ENCODE measurements around the gene JUP.

Gene JUP

DNA sequence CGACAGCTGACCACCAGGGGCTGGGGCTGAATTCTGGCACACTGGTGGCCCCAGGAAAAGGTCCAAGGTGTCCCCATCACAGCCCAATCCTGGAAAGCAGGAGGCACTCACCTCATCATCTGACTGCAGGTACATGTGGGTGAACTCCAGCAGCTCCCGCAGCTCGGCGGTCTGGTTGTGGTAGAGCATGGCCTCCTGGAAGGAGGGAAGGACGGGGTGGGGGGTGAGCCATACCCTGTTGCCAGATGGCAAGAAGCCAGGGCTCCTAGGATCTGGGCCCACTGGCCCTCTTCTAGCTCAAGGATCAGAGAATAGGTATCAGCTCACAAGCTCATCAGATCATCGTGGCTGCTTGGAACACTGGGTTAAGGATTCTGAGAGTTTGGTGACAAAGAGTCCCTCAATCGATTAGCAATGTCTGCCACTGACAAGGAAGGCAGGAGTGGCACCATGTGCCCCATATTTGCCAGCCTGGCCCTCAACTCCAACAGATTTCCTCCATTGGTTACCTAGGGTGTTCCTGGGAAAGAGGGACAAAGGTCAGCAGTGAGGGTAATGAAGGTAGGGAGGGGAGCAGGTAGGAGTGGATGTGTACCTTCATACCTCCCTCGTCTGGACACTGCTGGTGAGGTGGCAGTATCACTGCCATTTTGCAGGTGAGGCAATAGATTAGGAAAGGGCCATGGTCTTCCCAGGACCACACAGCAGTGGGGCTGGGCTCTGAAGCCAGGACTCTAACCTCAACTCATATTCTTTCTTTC, 20.4 kb upstream of the JUP start:
- no peak for DNase-seq

DNA sequence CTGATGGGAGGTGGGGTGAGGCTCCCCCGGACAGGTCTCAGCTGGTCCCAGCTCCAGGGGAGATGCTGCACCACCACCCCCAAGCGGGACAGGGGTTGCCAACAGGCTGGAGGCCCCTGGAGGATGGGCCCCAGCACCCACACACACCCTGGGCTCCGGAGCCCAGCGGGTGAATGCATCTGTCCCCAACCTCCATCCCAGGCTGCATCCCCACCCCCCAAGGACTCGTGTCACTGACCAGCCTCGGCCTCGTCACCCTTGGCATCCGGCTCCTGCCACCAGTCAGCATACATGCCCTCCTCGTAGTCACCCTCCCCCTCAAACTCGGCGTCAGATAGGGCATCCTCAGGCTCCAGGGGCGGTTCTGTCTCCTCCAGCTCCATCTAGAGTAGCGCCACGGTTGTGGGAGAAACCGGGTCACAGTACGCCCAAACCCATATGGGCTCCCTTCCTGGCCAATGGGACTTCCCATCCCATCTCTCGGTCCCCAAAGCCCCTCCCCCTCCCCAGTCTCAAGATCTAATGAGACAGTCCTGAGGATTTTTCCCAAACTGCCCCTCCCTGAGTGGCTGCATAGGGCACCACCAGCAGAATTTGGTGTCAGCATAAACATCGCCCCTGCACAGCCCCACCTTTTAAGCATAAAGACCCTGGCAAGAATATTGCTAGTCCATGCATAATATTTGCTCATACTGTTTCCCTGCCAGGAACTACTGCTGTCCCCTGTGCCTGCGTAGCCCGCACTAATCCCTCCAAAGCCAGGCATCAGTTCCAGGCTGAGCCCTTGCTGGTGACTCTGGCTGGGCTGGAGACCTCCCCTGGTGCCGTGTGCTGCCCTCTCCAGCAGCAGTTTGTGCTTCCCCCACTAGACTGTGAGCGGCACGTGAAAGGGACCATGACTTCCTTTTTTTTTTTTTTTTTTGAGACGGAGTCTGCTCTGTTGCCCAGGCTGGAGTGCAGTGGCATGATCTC, 16.8 kb upstream of the JUP start:
- no peak for DNase-seq

DNA sequence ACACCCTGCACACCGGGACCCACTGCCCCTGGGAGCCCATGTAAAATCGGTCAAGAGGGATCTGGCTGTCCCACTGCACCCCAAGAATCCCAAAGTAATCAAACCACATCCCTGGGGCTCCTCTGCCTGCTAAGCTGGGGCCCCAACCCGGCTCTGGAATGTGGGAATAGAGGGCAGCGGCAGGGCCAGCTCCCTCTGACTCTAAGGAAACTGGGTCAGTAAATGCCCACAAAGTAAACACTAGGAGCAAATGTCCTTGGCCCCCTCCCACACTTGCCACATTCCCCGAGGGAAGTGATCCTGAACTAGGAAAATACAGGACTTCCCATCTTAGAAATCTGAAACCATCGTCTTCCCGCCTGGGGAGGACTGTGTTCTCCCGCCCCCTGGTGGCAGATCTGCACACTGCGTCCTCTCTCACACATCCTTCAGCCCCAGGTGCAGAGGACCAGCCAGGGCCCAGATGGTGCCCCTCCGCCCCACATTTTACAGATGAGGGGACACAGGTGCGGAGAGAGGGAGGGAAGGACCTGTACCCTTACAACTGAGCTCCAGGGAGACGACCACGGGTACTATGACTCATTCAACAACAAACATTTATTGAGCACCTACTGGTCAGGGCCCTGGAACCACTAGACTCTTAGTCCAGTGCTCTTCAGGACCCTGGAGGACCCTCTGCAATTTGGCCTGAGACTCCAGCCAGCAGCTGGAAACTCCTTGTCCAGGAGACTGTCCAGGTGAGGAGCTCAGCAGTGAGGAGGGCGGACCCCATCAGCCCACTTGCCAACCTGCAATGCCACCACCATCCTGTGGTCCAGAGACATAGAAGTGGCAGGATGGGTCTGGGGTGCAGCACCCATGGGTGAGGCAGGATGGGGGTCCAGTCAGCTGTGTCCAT, 15.1 kb upstream of the JUP start:
- DNase-seq: peak; percentile 79

DNA sequence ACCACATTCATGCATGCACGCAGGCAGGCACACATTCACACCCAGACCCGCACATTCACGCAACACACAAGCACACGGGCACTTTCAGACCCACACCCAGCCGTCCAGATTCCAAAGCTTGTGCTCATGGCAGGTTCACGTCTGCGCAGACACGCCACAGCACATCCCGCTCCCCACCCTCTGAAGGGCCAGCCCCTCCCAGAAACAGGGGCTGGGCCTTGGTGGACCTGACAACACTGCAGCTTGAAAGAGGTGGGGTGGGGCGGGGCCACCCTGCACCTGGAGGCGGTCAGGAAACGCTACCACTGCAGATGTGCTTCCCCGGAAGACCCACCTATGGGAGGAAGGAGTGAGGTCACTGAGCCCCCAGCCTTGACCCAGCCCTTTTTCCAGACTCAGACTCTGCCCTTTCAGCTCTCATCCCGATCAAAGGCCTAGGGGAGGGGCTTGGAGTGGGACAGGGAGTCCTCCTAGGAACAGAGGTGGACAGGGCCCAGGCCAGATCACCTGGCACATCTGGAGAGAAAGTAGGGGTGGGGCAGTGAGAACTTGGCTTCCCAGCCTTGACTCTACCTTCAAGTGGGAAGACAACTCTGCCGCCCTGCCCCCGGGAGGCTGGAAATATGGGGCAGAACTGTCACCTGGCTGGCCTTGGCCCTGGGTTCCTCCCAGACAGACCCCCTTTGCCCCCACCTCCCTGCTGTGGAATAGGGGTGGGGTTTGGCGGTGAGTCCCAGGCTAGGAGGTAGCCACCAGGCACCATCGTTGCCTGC, 14.3 kb upstream of the JUP start:
- no peak for DNase-seq

DNA sequence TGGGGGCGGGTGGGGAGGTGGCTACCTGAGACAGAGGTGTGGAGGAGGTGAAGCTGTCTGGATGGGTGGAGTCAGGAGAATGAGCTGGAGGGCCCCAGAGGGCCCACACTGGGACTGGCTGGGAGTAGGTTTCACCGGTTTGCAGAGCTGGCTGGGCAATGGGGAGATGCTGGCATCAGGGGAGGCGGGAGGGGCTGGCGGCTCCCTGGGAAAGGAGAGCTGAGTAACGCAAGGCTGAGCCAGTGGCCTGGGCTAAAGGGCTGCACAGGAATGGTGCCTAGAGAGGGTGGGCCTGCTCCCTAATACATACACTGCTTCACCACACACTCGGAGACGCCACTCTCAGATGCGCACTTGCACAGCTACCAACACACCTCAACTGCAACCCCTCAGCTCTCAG, 12.9 kb upstream of the JUP start:
- DNase-seq: no peak

DNA sequence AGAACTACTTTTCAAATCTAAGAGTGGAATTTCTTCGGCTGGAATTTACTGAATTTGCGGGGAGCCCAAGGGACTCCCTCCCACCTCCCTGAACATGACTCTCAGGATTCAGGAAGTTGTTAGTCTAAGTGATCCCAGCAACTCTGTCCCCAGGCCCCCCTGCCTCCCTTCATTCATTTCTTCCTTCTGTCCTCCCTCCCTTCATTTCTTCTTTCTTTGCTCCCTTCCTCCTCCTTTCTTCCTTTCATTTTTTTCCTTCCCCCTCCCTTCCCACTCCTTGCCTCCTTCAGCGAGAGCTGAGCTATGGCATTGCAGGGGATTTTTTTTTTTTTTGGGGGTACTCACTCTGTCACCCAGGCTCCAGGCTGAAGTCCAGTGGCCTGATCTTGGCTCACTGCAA, 10.9 kb upstream of the JUP start:
- no peak for DNase-seq

DNA sequence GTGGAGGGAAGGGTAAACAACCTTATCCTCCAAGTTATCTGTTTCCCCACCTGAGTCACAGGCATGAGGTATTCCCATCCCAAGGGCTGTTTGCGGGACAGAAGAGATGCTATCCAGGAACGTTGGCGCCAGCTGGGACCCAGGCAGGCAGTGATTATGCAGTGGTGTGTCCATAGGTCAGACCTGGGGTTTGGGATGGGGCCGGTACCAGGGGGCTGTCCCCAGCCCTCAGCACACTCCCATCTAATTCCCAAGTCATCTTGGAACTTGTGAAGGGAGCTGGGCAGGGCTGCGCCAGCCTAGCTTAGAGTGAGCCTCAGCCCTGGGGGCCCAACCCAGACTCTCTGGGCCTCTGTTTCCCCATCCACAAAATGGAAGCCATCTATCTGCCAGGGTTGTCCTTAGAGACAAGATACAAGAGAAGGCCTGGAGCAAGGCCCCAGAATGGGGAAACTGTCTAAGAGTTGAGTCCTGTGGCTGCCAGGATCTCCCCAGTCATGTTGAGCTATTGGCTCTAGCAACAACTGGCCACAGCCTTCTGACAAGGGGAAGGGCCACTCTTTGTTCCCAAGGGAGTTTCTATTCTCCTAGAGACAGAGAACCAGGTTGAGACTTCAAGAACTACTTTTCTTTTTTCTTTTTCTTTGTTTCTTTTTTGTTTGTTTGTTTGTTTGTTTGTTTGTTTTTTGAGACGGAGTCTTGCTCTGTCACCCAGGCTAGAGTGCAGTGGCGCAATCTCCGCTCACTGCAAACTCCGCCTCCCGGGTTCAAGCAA, 9.8 kb upstream of the JUP start:
- no peak for DNase-seq

DNA sequence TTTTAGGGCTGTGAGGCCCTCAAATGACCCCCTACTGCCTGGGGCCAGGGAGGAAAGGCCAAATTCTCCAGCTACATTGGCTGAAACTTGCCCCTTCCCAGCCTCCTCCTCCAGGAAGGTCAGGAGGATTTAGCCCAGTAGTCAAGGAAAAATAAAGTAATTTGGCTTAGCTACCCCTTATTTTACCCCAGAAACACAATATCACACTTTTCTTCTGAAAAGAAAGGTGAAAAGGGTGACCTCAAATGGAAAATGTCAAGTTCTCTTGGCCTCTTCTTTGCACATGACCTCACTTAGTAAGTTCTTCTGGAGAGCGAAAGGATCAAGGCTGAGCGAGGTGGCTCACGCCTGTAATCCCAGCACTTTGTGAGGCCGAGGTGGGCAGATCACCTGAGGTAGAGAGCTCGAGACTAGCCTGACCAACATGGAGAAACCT, 8.0 kb upstream of the JUP start:
- DNase-seq: no peak

DNA sequence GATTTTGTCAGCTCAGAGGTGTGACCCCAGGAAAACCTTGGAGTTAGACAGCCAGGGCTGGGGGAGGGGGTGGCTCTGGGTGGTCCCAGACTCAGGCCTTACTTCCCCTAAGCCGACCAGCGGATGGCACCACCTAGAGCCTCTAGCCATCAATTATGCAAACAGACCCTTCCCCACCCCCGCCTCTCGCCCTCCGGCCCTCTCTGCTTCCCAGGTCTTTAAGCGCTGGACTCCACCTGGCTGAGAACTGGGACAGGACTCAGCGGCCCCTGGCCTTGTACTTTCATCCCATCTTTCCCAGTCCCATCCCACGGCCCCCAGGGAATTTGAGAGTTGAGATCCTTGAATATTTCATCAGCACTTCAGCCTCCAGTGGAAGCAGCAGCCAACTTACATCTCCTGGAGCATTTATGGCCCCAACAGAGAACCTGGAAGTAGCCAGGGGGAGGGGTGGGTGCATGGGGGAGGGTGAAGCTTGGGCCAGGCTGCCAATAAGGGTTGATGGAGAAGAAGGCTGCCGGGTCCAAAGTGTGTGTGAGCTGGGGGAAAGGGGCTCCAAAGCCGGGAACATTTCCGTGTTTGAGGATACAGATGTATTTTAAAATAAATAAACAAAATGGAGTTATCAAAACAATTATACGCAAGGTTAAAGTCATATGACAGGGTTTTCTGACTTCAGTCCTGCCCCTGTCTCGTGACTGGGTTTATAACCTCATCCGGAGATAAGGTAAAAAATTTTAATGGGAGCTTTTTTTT, 7.5 kb upstream of the JUP start:
- no peak for DNase-seq

DNA sequence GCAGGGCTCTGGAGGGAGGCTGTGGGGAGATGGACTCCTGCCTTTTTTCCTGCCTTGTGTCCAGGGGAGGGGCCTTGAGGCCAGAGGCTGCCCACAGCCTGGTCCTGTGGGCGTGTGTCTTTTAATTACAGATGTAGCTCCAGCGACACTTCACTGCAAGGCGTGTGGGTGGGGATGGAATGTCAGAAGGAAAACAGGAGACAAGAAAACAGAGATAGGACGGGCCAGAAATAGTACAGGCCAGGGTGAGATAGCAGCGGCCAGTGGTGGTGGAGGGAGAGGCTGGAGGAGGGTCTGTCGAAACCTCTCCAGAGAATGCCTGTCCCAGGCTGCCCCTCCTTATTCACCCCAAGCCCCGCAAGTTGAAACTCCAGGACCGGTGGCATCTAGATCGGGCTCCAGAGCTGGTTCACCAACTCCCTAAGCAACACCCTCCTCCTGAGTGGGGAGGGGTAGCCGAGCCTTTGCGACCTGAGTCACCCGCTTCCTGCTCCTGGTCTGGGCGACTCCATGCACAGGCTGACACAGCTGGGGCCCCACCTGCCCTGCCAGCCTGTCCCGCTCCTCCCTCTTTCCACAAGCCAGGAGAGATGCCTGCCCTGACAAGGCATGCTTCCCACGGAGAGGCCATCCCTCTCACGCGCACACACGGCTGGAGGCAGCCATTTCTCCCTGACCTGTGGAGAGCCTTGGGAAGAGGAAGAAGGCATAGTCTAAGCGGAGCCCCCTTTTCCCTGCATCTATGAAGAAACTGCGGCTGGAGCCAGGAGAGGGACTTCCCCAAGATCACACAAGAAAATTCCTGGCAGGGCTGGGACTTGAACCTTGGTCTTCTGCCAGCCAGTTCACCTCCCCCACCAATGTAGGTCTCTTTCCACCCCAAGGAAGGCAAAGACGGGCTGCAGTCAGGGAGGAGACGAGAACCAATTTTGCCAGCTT, 6.6 kb upstream of the JUP start:
- no peak for DNase-seq

DNA sequence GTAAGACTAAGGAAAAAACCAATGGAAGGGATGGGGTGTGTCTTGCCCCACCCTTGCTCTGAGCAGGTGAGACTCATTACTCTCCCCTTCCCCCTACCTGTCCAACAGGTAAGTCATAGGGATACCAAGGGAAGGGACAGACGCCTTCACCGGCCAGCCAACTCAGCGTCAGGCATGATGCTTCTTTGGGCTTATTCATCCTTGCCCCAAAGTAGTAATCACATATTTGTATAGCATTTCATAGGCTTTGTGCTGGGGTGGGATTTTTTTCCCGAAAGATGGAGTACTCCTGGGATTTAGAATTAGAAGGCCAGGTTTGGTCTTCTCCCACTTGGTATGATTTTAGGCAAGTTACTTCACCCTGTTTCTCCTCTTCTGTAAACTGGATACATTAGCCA, 509 bp upstream of the JUP start:
- no peak for DNase-seq

DNA sequence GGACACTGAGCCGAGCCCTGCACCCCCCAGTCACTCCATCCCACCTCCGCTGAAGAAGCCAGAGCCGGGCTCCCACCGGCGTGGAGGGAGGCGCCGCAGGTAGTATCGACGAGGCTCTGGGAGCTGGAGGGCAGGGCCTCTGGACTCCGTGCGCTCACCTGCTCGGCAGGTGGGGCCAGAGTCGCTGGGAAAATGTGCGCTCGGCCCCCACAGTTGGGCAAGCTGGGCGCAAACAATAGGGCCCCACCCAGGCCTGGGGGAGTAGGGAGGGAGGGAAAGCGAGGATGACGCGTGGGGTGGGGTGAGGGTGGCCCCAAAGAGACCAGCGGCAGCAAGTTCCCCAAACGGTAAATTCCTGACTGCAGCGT, 668 bp downstream of the JUP start:
- no peak for DNase-seq

DNA sequence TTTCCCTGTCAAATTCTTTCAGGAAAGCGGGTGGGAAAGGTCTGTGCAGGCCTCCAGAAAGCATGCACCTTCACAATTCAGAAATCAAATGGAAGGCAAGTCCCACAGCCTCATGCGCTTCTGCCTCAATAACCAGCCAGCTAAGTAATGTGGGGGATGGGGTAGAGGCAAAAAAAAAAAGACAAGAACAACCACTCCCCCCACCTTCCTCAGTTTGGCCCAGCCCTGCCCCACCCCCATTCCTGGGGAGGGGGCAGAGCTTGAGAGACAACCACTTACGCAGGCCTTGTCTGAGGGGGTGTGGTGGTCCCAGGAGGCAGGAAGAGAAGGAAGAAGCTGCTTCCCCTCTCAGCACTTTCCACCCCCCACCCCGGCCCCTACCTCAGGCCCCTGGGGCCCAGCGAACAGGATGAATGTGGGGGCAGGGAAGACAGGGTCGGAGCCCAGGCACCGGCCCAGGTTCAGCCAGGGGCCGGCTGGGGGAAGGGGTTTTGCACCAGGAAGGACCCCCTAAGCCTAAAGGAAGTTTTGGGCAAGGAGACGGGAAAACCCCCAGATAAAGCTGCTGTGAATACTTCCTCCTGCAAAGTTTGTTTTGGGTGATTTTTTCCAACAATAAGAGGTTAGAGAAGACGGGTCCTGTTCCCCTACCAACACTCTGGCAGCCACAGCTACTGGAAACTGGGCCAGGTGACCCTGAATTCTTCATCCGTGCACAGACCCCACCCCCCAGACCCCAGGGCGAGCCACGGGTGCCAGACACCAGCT, 1.2 kb downstream of the JUP start:
- DNase-seq: no peak

DNA sequence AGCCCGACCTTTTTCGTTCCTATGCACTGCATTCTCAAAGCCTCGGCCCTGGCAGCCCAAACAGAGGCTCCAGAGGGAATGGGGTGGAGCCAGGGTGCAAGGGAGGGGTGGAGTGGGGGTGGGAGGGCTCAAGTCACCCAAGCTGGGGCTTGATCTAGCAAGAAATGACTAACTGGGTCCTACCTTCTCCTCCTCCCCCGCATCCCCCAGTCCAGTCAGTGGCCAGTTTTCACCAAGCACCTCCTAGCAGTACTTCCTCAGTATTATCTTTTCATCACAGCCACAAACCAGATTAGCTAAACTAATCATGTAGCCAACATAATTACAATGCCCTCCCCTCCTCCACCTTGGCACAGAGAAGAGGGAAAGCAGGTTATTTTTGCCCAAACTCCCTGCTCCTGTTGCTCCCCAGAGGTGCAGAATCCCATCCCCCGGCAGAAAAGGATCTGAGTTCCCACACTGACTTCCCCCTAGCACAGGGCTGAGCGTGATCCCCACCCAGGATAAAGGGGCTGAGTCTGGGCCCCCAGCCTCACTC, 2.2 kb downstream of the JUP start:
- no peak for DNase-seq

DNA sequence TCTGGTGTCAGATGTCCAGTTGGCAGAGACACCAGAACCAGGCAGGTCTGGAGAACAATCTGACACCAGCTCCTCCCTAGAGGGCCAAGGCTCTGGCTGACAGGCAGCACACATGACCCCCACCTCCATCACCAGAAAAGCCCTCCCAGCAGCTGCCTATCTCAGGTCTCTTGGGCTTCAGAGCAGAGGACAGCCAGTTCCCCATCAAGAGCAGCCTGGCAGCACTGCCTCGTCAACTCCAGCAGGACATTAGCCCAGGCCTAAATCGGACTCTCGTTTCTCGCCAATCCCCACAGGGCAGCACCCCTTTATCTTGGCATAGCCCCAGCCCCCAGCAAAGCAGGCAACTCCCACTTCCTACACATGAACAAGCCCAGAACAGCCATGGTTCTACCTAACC, 4.4 kb downstream of the JUP start:
- no peak for DNase-seq

DNA sequence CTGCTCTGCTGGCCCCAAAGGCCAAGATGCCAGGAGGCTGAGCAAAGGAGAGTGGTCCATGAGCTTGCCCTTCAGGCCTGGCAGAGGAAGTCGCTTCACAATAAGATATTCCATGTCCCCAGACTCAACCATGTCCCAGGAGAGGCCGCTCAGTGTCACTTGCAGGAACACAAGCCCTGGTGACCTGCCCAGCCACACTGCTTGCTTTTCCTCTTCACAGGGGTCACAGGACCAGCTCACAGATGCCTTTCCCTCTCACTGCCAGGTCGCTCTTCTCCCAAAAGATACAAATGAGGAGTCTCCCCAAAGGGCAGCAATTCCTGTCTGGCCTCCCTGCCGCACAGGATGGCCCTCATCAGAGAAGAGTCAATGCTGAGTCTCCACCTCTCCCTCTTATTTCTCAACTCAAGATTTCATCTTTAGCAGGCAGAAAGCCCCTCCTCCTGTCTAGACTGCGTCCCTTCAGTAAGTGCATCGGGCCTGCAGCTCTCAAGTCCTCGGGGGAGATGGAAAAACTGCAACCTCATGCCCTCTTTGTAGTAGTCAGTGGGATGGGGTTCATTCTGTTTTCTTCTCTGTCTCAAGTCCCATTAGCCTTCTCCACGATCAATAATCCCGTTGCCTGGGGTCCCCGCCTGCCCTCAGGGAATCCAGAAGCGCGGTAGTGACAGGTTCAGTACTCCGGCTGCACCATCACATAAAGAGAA, 5.0 kb downstream of the JUP start:
- no peak for DNase-seq

DNA sequence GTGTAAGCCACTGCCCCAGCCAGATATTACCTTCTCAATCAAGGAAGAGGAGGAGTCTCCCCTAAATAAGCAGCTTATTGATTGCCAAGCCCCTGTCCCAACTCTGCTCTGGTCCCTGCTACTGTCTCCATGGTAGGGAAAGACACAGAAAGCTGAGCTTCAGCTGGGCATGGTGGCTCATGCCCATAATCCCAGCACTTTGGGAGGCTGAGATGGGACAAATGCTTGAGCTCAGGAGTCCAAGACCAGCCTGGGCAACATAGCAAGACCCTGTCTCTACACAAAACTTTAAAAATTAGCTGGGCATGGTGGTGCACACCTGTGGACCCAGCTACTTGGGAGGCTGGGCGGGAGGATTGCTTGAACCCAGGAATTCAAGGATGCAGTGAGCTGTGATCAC, 6.6 kb downstream of the JUP start:
- no peak for DNase-seq
